Spleen (tissue), 11 donors: ENCODE results near the gene SPOCK3. TPM values are rescaled to one million over a fixed set of nuclear protein-coding genes. Genes with fewer than 3 reads are reported as not detected.

Experiments used
- DNase-seq: peaks from one replicate; pipeline ENCODE4 v3.0.0-alpha.2; 2020
- H3K27ac ChIP-seq, 8 donors: fragments of 200-600 bp; sonication (generic) in 7 of 8; 1 replicate in 4 of 8; 2 replicates in 4 of 8; pipeline versions ENCODE4 v1.5.0 to v1.8.0; 2016 to 2021; ENCODE audit warnings: inconsistent platforms in 4 of 8, mild to moderate bottlenecking in 4 of 8, moderate library complexity in 1 of 8
- H3K27me3 ChIP-seq, 7 donors: fragments of 200-600 bp; sonication (generic) in 6 of 7; replicated peaks in 1 of 7; 1 replicate in 4 of 7; 2 replicates in 3 of 7; pipeline versions ENCODE4 v1.5.0 to v1.8.0; 2016 to 2021; ENCODE audit warnings: inconsistent platforms in 3 of 7, mild to moderate bottlenecking in 1 of 7
- H3K36me3 ChIP-seq, 6 donors: fragments of 200-600 bp; sonication (generic) in 5 of 6; 1 replicate in 4 of 6; 2 replicates in 2 of 6; pipeline versions ENCODE4 v1.5.0 to v1.8.0; 2016 to 2021; ENCODE audit warnings: inconsistent platforms in 2 of 6
- H3K4me1 ChIP-seq, 6 donors: fragments of 200-600 bp; sonication (generic) in 5 of 6; 1 replicate in 3 of 6; 2 replicates in 3 of 6; pipeline versions ENCODE4 v1.5.0 to v1.8.0; 2016 to 2021; ENCODE audit warnings: inconsistent platforms in 3 of 6
- H3K4me3 ChIP-seq, 8 donors: fragments of 200-600 bp; sonication (generic) in 7 of 8; 1 replicate in 4 of 8; 2 replicates in 4 of 8; pipeline versions ENCODE4 v1.5.0 to v1.8.0; 2016 to 2021; ENCODE audit warnings: inconsistent platforms in 4 of 8, mild to moderate bottlenecking in 4 of 8, moderate library complexity in 2 of 8
- H3K9me3 ChIP-seq, 8 donors: fragments of 200-600 bp; sonication (generic) in 7 of 8; 1 replicate in 4 of 8; 2 replicates in 4 of 8; pipeline versions ENCODE4 v1.5.0 to v1.8.0; 2016 to 2021; ENCODE audit warnings: inconsistent platforms in 4 of 8
- POLR2A ChIP-seq, 3 donors: fragments of 450-650 bp; IDR thresholded peaks; one replicate each; pipeline ENCODE4 v1.5.1; 2017; ENCODE audit warnings: antibody characterized with exemption in 3 of 3, mild to moderate bottlenecking in 1 of 3
- POLR2AphosphoS5 ChIP-seq, 3 donors: sonication (generic); formaldehyde crosslinking; IDR thresholded peaks; one replicate each; pipeline ENCODE4 v1.5.1; 2017; ENCODE audit warnings: antibody characterized with exemption in 3 of 3
- WGBS, 5 donors: extraction: QIAGEN DNeasy Blood & Tissue Kit in 3 of 5; methylation state at CpG; one replicate each; pipeline versions ENCODE4 v1.1.5 to v1.1.7; 2013 to 2018; 5-methylcytosine and 5-hydroxymethylcytosine counted together
- intact Hi-C: fragments of 100-400 bp; cut with DNase I; formaldehyde crosslinking; loops from one replicate; pipeline ENCODE4 v1.15.0; 2023; ENCODE audit warnings: low total_unique reads
- polyA plus RNA-seq, 3 donors: library from polyadenylated mRNA; stranded (reverse); fragments of 200-250 nt; gene quantifications; one replicate each; pipeline ENCODE4 v1.2.1, GENCODE V29; 2013
- total RNA-seq, 7 donors: library from RNA; depleted of rRNA in 3 of 7; stranded (reverse); fragments of >200 nt in 3 of 7; fragmentation: NEBNext Ultra II Directional in 4 of 7; extraction: Animal tissue kit (Norgen Biotek cat#: 25700) in 4 of 7; gene quantifications; one replicate each; pipeline versions ENCODE4 v1.1.0 to v1.2.1, GENCODE V29; 2016 to 2021
- TF ChIP-seq, protein P1 (sequence below), 11 experiments: fragments of 200-600 bp in 7 of 11; fragments of 450-650 bp in 4 of 11; sonication (generic) in 4 of 11; IDR thresholded peaks in 8 of 11; conservative IDR thresholded peaks in 3 of 11; 1 replicate in 7 of 11; 2 replicates in 4 of 11; pipeline versions ENCODE4 v1.4.0 to v1.8.0; 2016 to 2021; ENCODE audit warnings: antibody characterized with exemption in 11 of 11, inconsistent platforms in 4 of 11, mild to moderate bottlenecking in 1 of 11
- donor health status: healthy with polysubstance abuse.
- donor health status: DM: no; HTN: no; CAD: no; lungs with moderate emphysema.
- donor health status: DM: no; HTN: no; CAD: no.
- donor health status: Bipolar disorder and iron deficiency.
- donor health status: healthy.
- donor health status: DM: no; HTN: no; CAD: no.
- donor health status: DM: yes; HTN: yes; CAD: no.

The SPOCK3 gene
- total and polyA plus RNA-seq, 10 donors: 0.06 to 1.2 (median 0.51) TPM; not detected in 5

DNA sequence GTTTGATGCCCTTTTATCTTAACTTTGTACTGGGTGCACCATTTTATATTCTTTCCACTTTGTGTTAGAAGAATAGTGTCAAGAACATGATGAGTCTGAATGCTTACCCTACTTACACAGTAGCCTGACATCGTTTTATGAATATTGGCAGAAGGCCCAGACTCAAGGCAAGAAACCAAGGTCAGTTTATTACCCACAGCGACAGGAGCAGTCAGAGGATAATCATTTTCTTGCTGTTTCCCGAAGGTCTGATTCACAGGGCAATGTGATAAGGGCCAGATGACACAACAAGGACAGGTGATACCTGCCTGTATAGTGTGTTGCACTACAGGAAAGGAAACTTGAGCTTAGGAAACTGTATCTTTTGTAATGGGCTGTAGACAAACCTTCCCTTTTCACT, 417.4 kb downstream of the SPOCK3 start:
- TF ChIP-seq POLR2AphosphoS5 (IDR thresholded peaks at IDR 0.05): no peak
- no peak for TF ChIP-seq POLR2A (IDR thresholded peaks at IDR 0.05)
- TF ChIP-seq, protein P1, sequence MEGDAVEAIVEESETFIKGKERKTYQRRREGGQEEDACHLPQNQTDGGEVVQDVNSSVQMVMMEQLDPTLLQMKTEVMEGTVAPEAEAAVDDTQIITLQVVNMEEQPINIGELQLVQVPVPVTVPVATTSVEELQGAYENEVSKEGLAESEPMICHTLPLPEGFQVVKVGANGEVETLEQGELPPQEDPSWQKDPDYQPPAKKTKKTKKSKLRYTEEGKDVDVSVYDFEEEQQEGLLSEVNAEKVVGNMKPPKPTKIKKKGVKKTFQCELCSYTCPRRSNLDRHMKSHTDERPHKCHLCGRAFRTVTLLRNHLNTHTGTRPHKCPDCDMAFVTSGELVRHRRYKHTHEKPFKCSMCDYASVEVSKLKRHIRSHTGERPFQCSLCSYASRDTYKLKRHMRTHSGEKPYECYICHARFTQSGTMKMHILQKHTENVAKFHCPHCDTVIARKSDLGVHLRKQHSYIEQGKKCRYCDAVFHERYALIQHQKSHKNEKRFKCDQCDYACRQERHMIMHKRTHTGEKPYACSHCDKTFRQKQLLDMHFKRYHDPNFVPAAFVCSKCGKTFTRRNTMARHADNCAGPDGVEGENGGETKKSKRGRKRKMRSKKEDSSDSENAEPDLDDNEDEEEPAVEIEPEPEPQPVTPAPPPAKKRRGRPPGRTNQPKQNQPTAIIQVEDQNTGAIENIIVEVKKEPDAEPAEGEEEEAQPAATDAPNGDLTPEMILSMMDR (IDR thresholded peaks at IDR 0.05 in 8 of 11, conservative IDR thresholded peaks at IDR 0.05 in 3 of 11): no peak
- no peaks in the 10 kb centered on the region for H3K27me3 ChIP-seq
- no peaks in the 10 kb centered on the region for H3K36me3 ChIP-seq
- WGBS, 5 donors: 48 to 72% (median 52%) methylated on average over 3 of the region's 3 CpGs
- no peaks in the 10 kb centered on the region for H3K4me1 ChIP-seq
- intact Hi-C loops: no loop called here
- no peak overlapping the region for H3K27ac ChIP-seq
- H3K4me3 ChIP-seq: no peak overlapping the region
- peaks cover 0 to 18% (median 0%) of the 10 kb centered on the region in 8 donors for H3K9me3 ChIP-seq
- no peak for DNase-seq

DNA sequence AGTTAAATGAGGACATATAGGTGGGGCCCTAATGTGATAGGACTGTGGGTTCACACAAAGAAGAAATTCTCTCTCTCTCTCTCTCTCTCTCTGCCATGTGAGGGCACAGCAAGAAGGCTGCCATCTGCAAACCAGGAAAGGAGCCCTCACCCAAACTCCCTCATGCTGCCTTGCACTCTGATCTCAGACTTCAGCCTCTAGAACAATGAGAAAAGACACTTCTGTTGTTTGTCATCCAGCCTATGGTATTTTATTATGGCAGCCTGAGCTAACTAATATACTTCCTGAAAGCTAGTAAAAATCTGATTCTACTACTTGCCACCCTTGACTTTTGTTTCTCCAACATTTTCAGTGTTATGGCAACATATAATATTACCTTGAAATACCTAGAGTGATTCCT, 425.9 kb downstream of the SPOCK3 start:
- DNase-seq: no peak
- Histone ChIP-seq H3K27ac (no peak overlapping the region), H3K36me3 (no peaks in the 10 kb centered on the region), H3K9me3 (no peaks in the 10 kb centered on the region), H3K4me1 (no peaks in the 10 kb centered on the region), H3K27me3 (no peaks in the 10 kb centered on the region), H3K4me3 (no peak overlapping the region)
- intact Hi-C loops: no loop called here
- TF ChIP-seq POLR2AphosphoS5 (IDR thresholded peaks at IDR 0.05): no peak
- TF ChIP-seq POLR2A (IDR thresholded peaks at IDR 0.05): no peak
- TF ChIP-seq, protein P1 (IDR thresholded peaks at IDR 0.05 in 8 of 11, conservative IDR thresholded peaks at IDR 0.05 in 3 of 11): no peak

DNA sequence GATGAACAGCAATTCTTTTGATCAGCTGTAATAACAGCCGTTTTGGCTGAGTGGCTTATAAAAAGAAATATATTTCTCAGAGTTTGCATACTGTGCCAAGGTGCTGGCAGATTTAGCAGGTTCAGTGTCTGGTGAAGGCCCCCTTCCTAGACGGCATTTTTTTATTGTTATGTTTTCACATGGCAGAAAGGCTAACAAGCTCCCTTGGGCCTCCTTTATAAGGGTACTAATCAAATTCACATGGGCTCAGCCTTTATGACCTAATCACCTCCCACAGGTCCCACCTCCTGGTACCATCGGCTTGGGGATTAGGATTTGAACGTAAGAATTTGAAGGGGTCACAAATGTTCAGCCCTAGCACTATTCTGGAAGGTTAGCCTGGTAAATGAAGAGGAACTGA, 431.9 kb downstream of the SPOCK3 start:
- Histone ChIP-seq H3K4me3 (no peak overlapping the region), H3K9me3 (peaks cover 0 to 11% (median 0%) of the 10 kb centered on the region in 8 donors), H3K36me3 (no peaks in the 10 kb centered on the region), H3K27me3 (no peaks in the 10 kb centered on the region), H3K4me1 (no peaks in the 10 kb centered on the region), H3K27ac (no peak overlapping the region)
- TF ChIP-seq POLR2AphosphoS5 (IDR thresholded peaks at IDR 0.05): no peak
- TF ChIP-seq, protein P1 (IDR thresholded peaks at IDR 0.05 in 8 of 11, conservative IDR thresholded peaks at IDR 0.05 in 3 of 11): no peak
- TF ChIP-seq POLR2A (IDR thresholded peaks at IDR 0.05): no peak
- WGBS, 5 donors: 70 to 88% (median 79%) methylated on average over 4 of the region's 4 CpGs
- no peak for DNase-seq
- intact Hi-C loops: no loop called here

DNA sequence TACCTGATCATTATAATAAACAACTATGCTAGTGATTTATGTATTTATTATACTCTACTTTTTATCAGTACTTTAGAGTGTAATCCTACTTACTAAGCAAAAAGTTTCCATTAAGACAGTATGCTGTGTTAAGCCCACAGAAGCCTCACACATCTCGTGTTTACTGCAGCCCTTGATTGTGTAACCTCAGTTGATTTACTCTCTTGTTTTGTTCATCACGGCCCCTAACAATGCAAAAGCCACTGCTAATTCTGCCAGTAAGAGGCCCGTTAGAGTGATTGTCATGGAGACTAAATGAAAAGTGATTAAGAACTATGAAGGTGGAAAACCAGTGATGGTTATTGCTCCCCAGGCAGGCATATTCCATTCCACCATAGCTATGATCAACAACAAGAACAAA, 436.2 kb downstream of the SPOCK3 start:
- H3K4me3 ChIP-seq: no peak overlapping the region
- no peaks in the 10 kb centered on the region for H3K36me3 ChIP-seq
- TF ChIP-seq, protein P1 (IDR thresholded peaks at IDR 0.05 in 8 of 11, conservative IDR thresholded peaks at IDR 0.05 in 3 of 11): no peak
- no peak for TF ChIP-seq POLR2AphosphoS5 (IDR thresholded peaks at IDR 0.05)
- no peak for TF ChIP-seq POLR2A (IDR thresholded peaks at IDR 0.05)
- no peak for DNase-seq
- peaks cover 0 to 11% (median 0%) of the 10 kb centered on the region in 8 donors for H3K9me3 ChIP-seq
- intact Hi-C loops: no loop called here
- H3K4me1 ChIP-seq: no peaks in the 10 kb centered on the region
- no peaks in the 10 kb centered on the region for H3K27me3 ChIP-seq
- 50 to 60% (median 59%) methylated on average over 3 of the region's 3 CpGs for WGBS, 5 donors
- no peak overlapping the region for H3K27ac ChIP-seq
